WTC11 (cell line): ENCODE measurements around the gene SLC48A1. TPM values are rescaled to one million over a fixed set of nuclear protein-coding genes. Genes with fewer than 3 reads are reported as not detected.

Experiments
- ATAC-seq: fragments of 200-7000 bp; cut with Tn5 transposase; 2 replicates; pipeline ENCODE4 v1.10.0; 2021; ENCODE audit warnings: mild to moderate bottlenecking, moderate library complexity
- CTCF ChIA-PET: fragments of 300-600 bp; sonication (Branson Sonifier 250); formaldehyde crosslinking; loops from one replicate; lab custom pipeline; 2021; ENCODE audit warnings: antibody characterized with exemption; lab: Charles Lee
- POLR2A ChIA-PET: fragments of 350-600 bp; sonication (Branson Sonifier 250); formaldehyde crosslinking; loops from one replicate; lab custom pipeline; 2021; ENCODE audit warnings: antibody characterized with exemption; lab: Charles Lee
- DNase-seq: peaks from one replicate; pipeline ENCODE4 v3.0.0; 2021; ENCODE audit warnings: low spot score
- H3K27ac Mint-ChIP-seq: 2 replicates; pipeline ENCODE4 v1.8.0; 2021; ENCODE audit warnings: mixed read lengths
- H3K27me3 Mint-ChIP-seq: 2 replicates; pipeline ENCODE4 v1.8.0; 2021; ENCODE audit warnings: low read depth, mild to moderate bottlenecking, moderate library complexity, mixed read lengths
- H3K36me3 Mint-ChIP-seq: 2 replicates; pipeline ENCODE4 v1.8.0; 2021; ENCODE audit warnings: mixed read lengths
- H3K4me1 Mint-ChIP-seq: 2 replicates; pipeline ENCODE4 v1.8.0; 2022; ENCODE audit warnings: mixed read lengths
- H3K4me3 Mint-ChIP-seq: 2 replicates; pipeline ENCODE4 v1.8.0; 2021; ENCODE audit warnings: mild to moderate bottlenecking, moderate library complexity, mixed read lengths
- H3K9me3 Mint-ChIP-seq: 2 replicates; pipeline ENCODE4 v1.8.0; 2021; ENCODE audit warnings: mixed read lengths
- ATF1 ChIP-seq: sonication (generic); formaldehyde crosslinking; IDR thresholded peaks from 2 replicates; pipeline ENCODE4 v1.8.1; 2023; ENCODE audit warnings: mild to moderate bottlenecking, moderate library complexity, missing genetic modification reagents
- CBFB ChIP-seq: sonication (generic); formaldehyde crosslinking; IDR thresholded peaks from 2 replicates; pipeline ENCODE4 v1.8.1; 2022; ENCODE audit warnings: mild to moderate bottlenecking, low read depth, missing genetic modification reagents
- ESRRA ChIP-seq: sonication (generic); formaldehyde crosslinking; IDR thresholded peaks from 2 replicates; pipeline ENCODE4 v1.8.1; 2022; ENCODE audit warnings: mild to moderate bottlenecking, missing genetic modification reagents, borderline replicate concordance
- HMGA2 ChIP-seq: fragments of 250-450 bp; sonication (Bioruptor Pico); IDR thresholded peaks from 2 replicates; pipeline ENCODE4 v1.4.0; 2021; ENCODE audit warnings: mild to moderate bottlenecking, moderate library complexity
- IRF2 ChIP-seq: sonication (generic); formaldehyde crosslinking; IDR thresholded peaks from 2 replicates; pipeline ENCODE4 v1.8.0; 2022; ENCODE audit warnings: low read depth, missing genetic modification reagents, borderline replicate concordance
- MXD4 ChIP-seq: fragments of 250-450 bp; sonication (Bioruptor Pico); IDR thresholded peaks from 2 replicates; pipeline ENCODE4 v1.8.0; 2021; ENCODE audit warnings: mild to moderate bottlenecking, moderate library complexity, borderline replicate concordance
- ZBTB21 ChIP-seq: sonication (generic); formaldehyde crosslinking; IDR thresholded peaks from 2 replicates; pipeline ENCODE4 v1.8.1; 2023; ENCODE audit warnings: mild to moderate bottlenecking, missing genetic modification reagents, borderline replicate concordance
- ZNF317 ChIP-seq: sonication (generic); formaldehyde crosslinking; IDR thresholded peaks from 2 replicates; pipeline ENCODE4 v1.8.1; 2023; ENCODE audit warnings: low read depth, mild to moderate bottlenecking, moderate library complexity, missing genetic modification reagents, borderline replicate concordance
- total RNA-seq: library from RNA; stranded (reverse); gene quantifications from 3 replicates; pipeline ENCODE4 v1.2.3, GENCODE V29; 2021
- TF ChIP-seq, protein P1 (sequence below): sonication (generic); formaldehyde crosslinking; IDR thresholded peaks from 2 replicates; pipeline ENCODE4 v1.8.1; 2022; ENCODE audit warnings: mild to moderate bottlenecking, missing genetic modification reagents, moderate library complexity, borderline replicate concordance
- TF ChIP-seq, protein P2 (sequence below): sonication (generic); formaldehyde crosslinking; IDR thresholded peaks from 2 replicates; pipeline ENCODE4 v1.8.0; 2022; ENCODE audit warnings: mild to moderate bottlenecking, missing genetic modification reagents
- TF ChIP-seq, protein P3 (sequence below): sonication (generic); formaldehyde crosslinking; IDR thresholded peaks from 2 replicates; pipeline ENCODE4 v1.8.1; 2023; ENCODE audit warnings: mild to moderate bottlenecking, missing genetic modification reagents
- TF ChIP-seq, protein P4 (sequence below): fragments of 250-450 bp; sonication (Bioruptor Pico); IDR thresholded peaks from 2 replicates; pipeline ENCODE4 v1.9.0; 2021; ENCODE audit warnings: mild to moderate bottlenecking, borderline replicate concordance
- TF ChIP-seq, protein P5 (sequence below): sonication (generic); formaldehyde crosslinking; IDR thresholded peaks from 2 replicates; pipeline ENCODE4 v1.8.1; 2023; ENCODE audit warnings: mild to moderate bottlenecking, missing genetic modification reagents, moderate library complexity
- TF ChIP-seq, protein P6 (sequence below): sonication (generic); formaldehyde crosslinking; IDR thresholded peaks from 2 replicates; pipeline ENCODE4 v1.8.1; 2022; ENCODE audit warnings: low read depth, mild to moderate bottlenecking, moderate library complexity, missing genetic modification reagents, borderline replicate concordance
- TF ChIP-seq, protein P7 (sequence below): fragments of 200-600 bp; IDR thresholded peaks from 2 replicates; pipeline ENCODE4 v1.8.0; 2022; ENCODE audit warnings: antibody characterized with exemption

The SLC48A1 gene
- total RNA-seq, 1 experiment from 2014 or later = 13.8 TPM

DNA sequence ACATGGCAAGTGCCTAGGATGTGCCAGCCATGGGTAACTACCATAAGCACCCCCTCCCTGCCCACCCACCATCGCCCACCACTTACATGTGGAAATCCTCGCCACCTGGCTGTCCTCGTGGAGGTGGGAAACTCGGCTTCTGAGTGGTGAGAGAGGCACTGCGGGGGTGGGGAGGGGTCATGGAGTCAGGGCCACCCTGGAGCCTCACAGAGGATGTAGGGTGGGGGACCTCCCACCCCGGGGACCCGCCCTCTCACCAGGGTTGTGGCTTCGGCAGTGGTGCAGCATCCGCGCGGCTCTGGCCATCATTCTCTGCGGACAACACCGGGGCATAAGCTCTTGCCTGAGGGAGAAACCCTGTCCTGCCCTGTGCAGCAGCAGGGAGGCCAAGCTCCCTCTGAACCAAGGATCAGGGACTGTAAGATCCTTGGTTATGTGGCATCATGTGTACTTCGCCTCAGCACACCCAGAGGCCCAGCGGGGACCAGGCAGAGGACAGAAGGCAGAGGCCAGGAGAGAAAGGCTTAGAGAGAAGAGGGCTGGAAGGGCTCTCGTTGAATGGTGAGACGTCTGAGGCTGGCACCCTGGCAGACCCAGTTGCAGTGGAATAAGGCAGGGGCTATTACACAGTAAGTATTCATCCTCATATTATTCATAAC lies 35.0 kb upstream of the SLC48A1 start:
- peaks cover 7% of the 10 kb centered on the region for H3K27me3 Mint-ChIP-seq
- no peak for DNase-seq
- no peak for ATAC-seq
- H3K9me3 Mint-ChIP-seq = no peaks in the 10 kb centered on the region
- H3K4me1 Mint-ChIP-seq = peaks cover 27% of the 10 kb centered on the region
- H3K4me3 Mint-ChIP-seq = no peak overlapping the region
- POLR2A ChIA-PET = no interaction called here
- no peaks in the 10 kb centered on the region for H3K36me3 Mint-ChIP-seq
- CTCF ChIA-PET = interaction anchor here (8.9 to 15.4 kb wide), 2 partner anchors 22 to 36 kb away, joined by 104 to 735 read pairs; partner anchors contain the start of gene SLC48A1
- TF ChIP-seq ESRRA (CRISPR knock-in tag) (no peak), ZNF317 (CRISPR knock-in tag) (no peak), CBFB (CRISPR knock-in tag) (no peak), HMGA2 (CRISPR knock-in tag) (no peak), ZBTB21 (CRISPR knock-in tag) (no peak), MXD4 (no peak), ATF1 (no peak), IRF2 (no peak)
- TF ChIP-seq, protein P1, sequence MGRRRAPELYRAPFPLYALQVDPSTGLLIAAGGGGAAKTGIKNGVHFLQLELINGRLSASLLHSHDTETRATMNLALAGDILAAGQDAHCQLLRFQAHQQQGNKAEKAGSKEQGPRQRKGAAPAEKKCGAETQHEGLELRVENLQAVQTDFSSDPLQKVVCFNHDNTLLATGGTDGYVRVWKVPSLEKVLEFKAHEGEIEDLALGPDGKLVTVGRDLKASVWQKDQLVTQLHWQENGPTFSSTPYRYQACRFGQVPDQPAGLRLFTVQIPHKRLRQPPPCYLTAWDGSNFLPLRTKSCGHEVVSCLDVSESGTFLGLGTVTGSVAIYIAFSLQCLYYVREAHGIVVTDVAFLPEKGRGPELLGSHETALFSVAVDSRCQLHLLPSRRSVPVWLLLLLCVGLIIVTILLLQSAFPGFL = no peak
- TF ChIP-seq, protein P2, sequence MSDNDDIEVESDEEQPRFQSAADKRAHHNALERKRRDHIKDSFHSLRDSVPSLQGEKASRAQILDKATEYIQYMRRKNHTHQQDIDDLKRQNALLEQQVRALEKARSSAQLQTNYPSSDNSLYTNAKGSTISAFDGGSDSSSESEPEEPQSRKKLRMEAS (CRISPR knock-in tag) = no peak
- TF ChIP-seq, protein P3, sequence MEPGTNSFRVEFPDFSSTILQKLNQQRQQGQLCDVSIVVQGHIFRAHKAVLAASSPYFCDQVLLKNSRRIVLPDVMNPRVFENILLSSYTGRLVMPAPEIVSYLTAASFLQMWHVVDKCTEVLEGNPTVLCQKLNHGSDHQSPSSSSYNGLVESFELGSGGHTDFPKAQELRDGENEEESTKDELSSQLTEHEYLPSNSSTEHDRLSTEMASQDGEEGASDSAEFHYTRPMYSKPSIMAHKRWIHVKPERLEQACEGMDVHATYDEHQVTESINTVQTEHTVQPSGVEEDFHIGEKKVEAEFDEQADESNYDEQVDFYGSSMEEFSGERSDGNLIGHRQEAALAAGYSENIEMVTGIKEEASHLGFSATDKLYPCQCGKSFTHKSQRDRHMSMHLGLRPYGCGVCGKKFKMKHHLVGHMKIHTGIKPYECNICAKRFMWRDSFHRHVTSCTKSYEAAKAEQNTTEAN (CRISPR knock-in tag) = no peak
- TF ChIP-seq, protein P4, sequence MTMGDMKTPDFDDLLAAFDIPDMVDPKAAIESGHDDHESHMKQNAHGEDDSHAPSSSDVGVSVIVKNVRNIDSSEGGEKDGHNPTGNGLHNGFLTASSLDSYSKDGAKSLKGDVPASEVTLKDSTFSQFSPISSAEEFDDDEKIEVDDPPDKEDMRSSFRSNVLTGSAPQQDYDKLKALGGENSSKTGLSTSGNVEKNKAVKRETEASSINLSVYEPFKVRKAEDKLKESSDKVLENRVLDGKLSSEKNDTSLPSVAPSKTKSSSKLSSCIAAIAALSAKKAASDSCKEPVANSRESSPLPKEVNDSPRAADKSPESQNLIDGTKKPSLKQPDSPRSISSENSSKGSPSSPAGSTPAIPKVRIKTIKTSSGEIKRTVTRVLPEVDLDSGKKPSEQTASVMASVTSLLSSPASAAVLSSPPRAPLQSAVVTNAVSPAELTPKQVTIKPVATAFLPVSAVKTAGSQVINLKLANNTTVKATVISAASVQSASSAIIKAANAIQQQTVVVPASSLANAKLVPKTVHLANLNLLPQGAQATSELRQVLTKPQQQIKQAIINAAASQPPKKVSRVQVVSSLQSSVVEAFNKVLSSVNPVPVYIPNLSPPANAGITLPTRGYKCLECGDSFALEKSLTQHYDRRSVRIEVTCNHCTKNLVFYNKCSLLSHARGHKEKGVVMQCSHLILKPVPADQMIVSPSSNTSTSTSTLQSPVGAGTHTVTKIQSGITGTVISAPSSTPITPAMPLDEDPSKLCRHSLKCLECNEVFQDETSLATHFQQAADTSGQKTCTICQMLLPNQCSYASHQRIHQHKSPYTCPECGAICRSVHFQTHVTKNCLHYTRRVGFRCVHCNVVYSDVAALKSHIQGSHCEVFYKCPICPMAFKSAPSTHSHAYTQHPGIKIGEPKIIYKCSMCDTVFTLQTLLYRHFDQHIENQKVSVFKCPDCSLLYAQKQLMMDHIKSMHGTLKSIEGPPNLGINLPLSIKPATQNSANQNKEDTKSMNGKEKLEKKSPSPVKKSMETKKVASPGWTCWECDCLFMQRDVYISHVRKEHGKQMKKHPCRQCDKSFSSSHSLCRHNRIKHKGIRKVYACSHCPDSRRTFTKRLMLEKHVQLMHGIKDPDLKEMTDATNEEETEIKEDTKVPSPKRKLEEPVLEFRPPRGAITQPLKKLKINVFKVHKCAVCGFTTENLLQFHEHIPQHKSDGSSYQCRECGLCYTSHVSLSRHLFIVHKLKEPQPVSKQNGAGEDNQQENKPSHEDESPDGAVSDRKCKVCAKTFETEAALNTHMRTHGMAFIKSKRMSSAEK (CRISPR knock-in tag) = no peak
- TF ChIP-seq, protein P5, sequence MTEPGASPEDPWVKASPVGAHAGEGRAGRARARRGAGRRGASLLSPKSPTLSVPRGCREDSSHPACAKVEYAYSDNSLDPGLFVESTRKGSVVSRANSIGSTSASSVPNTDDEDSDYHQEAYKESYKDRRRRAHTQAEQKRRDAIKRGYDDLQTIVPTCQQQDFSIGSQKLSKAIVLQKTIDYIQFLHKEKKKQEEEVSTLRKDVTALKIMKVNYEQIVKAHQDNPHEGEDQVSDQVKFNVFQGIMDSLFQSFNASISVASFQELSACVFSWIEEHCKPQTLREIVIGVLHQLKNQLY (CRISPR knock-in tag) = no peak
- TF ChIP-seq, protein P6, sequence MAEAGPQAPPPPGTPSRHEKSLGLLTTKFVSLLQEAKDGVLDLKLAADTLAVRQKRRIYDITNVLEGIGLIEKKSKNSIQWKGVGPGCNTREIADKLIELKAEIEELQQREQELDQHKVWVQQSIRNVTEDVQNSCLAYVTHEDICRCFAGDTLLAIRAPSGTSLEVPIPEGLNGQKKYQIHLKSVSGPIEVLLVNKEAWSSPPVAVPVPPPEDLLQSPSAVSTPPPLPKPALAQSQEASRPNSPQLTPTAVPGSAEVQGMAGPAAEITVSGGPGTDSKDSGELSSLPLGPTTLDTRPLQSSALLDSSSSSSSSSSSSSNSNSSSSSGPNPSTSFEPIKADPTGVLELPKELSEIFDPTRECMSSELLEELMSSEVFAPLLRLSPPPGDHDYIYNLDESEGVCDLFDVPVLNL (CRISPR knock-in tag) = no peak
- TF ChIP-seq, protein P7, sequence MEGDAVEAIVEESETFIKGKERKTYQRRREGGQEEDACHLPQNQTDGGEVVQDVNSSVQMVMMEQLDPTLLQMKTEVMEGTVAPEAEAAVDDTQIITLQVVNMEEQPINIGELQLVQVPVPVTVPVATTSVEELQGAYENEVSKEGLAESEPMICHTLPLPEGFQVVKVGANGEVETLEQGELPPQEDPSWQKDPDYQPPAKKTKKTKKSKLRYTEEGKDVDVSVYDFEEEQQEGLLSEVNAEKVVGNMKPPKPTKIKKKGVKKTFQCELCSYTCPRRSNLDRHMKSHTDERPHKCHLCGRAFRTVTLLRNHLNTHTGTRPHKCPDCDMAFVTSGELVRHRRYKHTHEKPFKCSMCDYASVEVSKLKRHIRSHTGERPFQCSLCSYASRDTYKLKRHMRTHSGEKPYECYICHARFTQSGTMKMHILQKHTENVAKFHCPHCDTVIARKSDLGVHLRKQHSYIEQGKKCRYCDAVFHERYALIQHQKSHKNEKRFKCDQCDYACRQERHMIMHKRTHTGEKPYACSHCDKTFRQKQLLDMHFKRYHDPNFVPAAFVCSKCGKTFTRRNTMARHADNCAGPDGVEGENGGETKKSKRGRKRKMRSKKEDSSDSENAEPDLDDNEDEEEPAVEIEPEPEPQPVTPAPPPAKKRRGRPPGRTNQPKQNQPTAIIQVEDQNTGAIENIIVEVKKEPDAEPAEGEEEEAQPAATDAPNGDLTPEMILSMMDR = no peak
- H3K27ac Mint-ChIP-seq = no peak overlapping the region
